ENCODE results near the gene HDGF.

HDGF gene

GRCh38 chr1:156692925-156693847 is 58.3 kb downstream of the HDGF start:
- DNase-seq = no peak

- DNase-seq = no peak
Measured at GRCh38 chr1:156692441-156692924, 59.0 kb downstream of the HDGF start.
